Astrocyte of the cerebellum (primary cell): Measurements from ENCODE around the gene ZNF425.
"Not testable (repeated sequence)": the region's sequence is repeated elsewhere in the genome, so short reads cannot be mapped to it uniquely, and the experiment has no call there.

Source experiments
- DNase-seq: peaks from one replicate; pipeline ENCODE4 v3.0.0-alpha.2; 2011; ENCODE audit warnings: low read depth
- H3K4me3 ChIP-seq: 2 replicates; pipeline ENCODE4 v1.5.1; 2011; ENCODE audit warnings: mild to moderate bottlenecking, low read depth, low read length, moderate library complexity
- CTCF ChIP-seq: IDR thresholded peaks from 2 replicates; pipeline ENCODE4 v1.5.1; 2012; ENCODE audit warnings: low read length, low read depth, moderate library complexity, mild to moderate bottlenecking; ENCODE audit errors: missing control alignments
- in situ Hi-C: cut with HindIII; loops from 2 replicates; pipeline ENCODE4 v1.10.0; 2017; ENCODE audit warnings: low sequenced_read_pairs

ZNF425 gene

GRCh38 chr7:149147072-149147751, 21.1 kb upstream of the ZNF425 start, which contains the start of gene ZNF398:
TSS of gene ZNF398 (plus strand) at chr7:149147453. CDS start at chr7:149147743, 290 bp downstream.
- peak; percentile 37 for TF ChIP-seq CTCF
- peak; percentile 22 for DNase-seq
- peak within 1 kb of the TSS; percentile 80 for H3K4me3 ChIP-seq
- in situ Hi-C loops, result no loop called here

GRCh38 chr7:149145031-149145845, 19.1 kb upstream of the ZNF425 start:
- no peak for TF ChIP-seq CTCF
- no peak overlapping the region for H3K4me3 ChIP-seq
- in situ Hi-C loops, result no loop called here
- no peak for DNase-seq

- in situ Hi-C loops, H3K4me3 ChIP-seq, DNase-seq: not testable (repeated sequence)
These were observed 18.4 kb upstream of the ZNF425 start for GRCh38 chr7:149144436-149144922.

GRCh38 chr7:149141893-149142292, 15.8 kb upstream of the ZNF425 start:
- TF ChIP-seq CTCF, result no peak
- H3K4me3 ChIP-seq, result no peak overlapping the region
- in situ Hi-C loops, result no loop called here
- DNase-seq, result no peak

- no peak for DNase-seq
- TF ChIP-seq CTCF, result no peak
- in situ Hi-C loops, result no loop called here
- no peak overlapping the region for H3K4me3 ChIP-seq
These were observed 14.7 kb upstream of the ZNF425 start for GRCh38 chr7:149140831-149141230.

- in situ Hi-C loops, result no loop called here
- no peak overlapping the region for H3K4me3 ChIP-seq
- no peak for TF ChIP-seq CTCF
- no peak for DNase-seq
These were observed 10.0 kb upstream of the ZNF425 start for GRCh38 chr7:149136118-149136517.
